Panc1 (cell line): Measurements from ENCODE around the gene SPO11. TPM values are rescaled to one million over a fixed set of nuclear protein-coding genes. Genes with fewer than 3 reads are reported as not detected.
A peak's percentile ranks its signal among the peaks of the same experiment; 100 is the strongest.

ENCODE experiments used
- ATAC-seq: fragments of 200-7000 bp; cut with Tn5 transposase; 2 replicates; pipeline ENCODE4 v1.9.1; 2020; ENCODE audit warnings: mild to moderate bottlenecking, moderate library complexity
- BruUV-seq: library from RNA; stranded (reverse); fragments of 400-500 nt; replicated peaks from 2 replicates; lab custom pipeline; 2021; lab: Mats Ljungman, UMichigan
- CTCF ChIA-PET: fragments of 300-600 bp; sonication (Branson Sonifier 250); formaldehyde crosslinking; loops from one replicate; lab custom pipeline; 2022; ENCODE audit warnings: antibody characterized with exemption; lab: Charles Lee
- POLR2A ChIA-PET: fragments of 300-600 bp; sonication (Branson Sonifier 250); formaldehyde crosslinking; loops from one replicate; lab custom pipeline; 2022; ENCODE audit warnings: antibody characterized with exemption; lab: Charles Lee
- DNase-seq: peaks from one replicate; pipeline ENCODE4 v3.0.0-alpha.2; 2010; ENCODE audit warnings: low read depth, low spot score
- H3K27ac ChIP-seq: 2 replicates; pipeline ENCODE4 v1.5.1; 2011; ENCODE audit warnings: mild to moderate bottlenecking, low read length, inconsistent platforms
- H3K27me3 ChIP-seq: fragments of 200-500 bp; sonication (Bioruptor generic); 2 replicates; pipeline ENCODE4 v1.6.0; 2014; ENCODE audit warnings: low read length, inconsistent platforms; ENCODE audit not compliant: control insufficient read depth, insufficient read depth
- H3K36me3 ChIP-seq: fragments of 200-500 bp; sonication (Bioruptor generic); 2 replicates; pipeline ENCODE4 v1.5.1; 2014; ENCODE audit warnings: inconsistent platforms, mild to moderate bottlenecking, low read length, moderate library complexity; ENCODE audit not compliant: control insufficient read depth, insufficient read depth
- H3K4me1 ChIP-seq: 2 replicates; pipeline ENCODE4 v1.5.1; 2011; ENCODE audit warnings: inconsistent platforms, mild to moderate bottlenecking, low read length, moderate library complexity; ENCODE audit not compliant: control insufficient read depth, insufficient read depth
- H3K4me3 ChIP-seq, 2 experiments: 2 replicates each; pipeline ENCODE4 v1.5.1; 2011 to 2012; ENCODE audit warnings: low read depth in 2 of 2, low read length in 2 of 2, mild to moderate bottlenecking in 2 of 2, inconsistent platforms in 1 of 2, moderate library complexity in 1 of 2
- H3K9me3 ChIP-seq: fragments of 200-500 bp; sonication (Bioruptor generic); 2 replicates; pipeline ENCODE4 v1.5.1; 2014; ENCODE audit warnings: low read depth, mild to moderate bottlenecking, inconsistent platforms, low read length, moderate library complexity; ENCODE audit not compliant: control insufficient read depth, insufficient read depth
- CTCF ChIP-seq: fragments of 450-650 bp; IDR thresholded peaks from 2 replicates; pipeline ENCODE4 v1.5.1; 2017; ENCODE audit warnings: mild to moderate bottlenecking
- POLR2AphosphoS5 ChIP-seq: IDR thresholded peaks from 2 replicates; pipeline ENCODE4 v1.6.1; 2012; ENCODE audit warnings: mild to moderate bottlenecking, low read depth, low read length, moderate library complexity
- SIN3A ChIP-seq: IDR thresholded peaks from 2 replicates; pipeline ENCODE4 v1.6.1; 2012; ENCODE audit warnings: low read depth, mild to moderate bottlenecking, low read length, moderate library complexity, borderline replicate concordance; ENCODE audit not compliant: insufficient read depth
- TCF7L2 ChIP-seq: IDR thresholded peaks from 2 replicates; pipeline ENCODE4 v1.6.1; 2011; ENCODE audit warnings: mild to moderate bottlenecking, low read depth, low read length, inconsistent platforms
- in situ Hi-C: cut with HindIII; loops from 2 replicates; pipeline ENCODE4 v1.10.0; 2016; ENCODE audit warnings: low sequenced_read_pairs, low pct_unique_long_range_greater_than_20kb
- intact Hi-C: fragments of 100-400 bp; cut with micrococcal nuclease; formaldehyde crosslinking; loops from one replicate; pipeline ENCODE4 v1.10.0; 2022; ENCODE audit not compliant: unreplicated experiment
- total RNA-seq: library from RNA; stranded (reverse); gene quantifications from one replicate; pipeline ENCODE4 v1.2.1, GENCODE V29; 2021; ENCODE audit not compliant: unreplicated experiment
- TF ChIP-seq, protein P1 (sequence below), 2 experiments: IDR thresholded peaks; 2 replicates each; pipeline ENCODE4 v1.6.1; 2011 to 2012; ENCODE audit warnings: low read depth in 2 of 2, control low read depth in 1 of 2, low read length in 1 of 2, mild to moderate bottlenecking in 1 of 2, moderate library complexity in 1 of 2; ENCODE audit not compliant: insufficient read depth in 1 of 2

The SPO11 gene
- total RNA-seq, 1 experiment from 2014 or later = not detected

GRCh38 chr20:57342829-57343228, 13.2 kb downstream of the SPO11 start:
- CTCF ChIA-PET = interaction anchor here (0.7 kb wide), 1 partner anchor 104 kb away, joined by 3 read pairs; no protein-coding TSS in a partner anchor
- Histone ChIP-seq H3K9me3 (no peaks in the 10 kb centered on the region), H3K36me3 (no peaks in the 10 kb centered on the region; the same call in 1 of the 2 replicates), H3K4me1 (no peaks in the 10 kb centered on the region), H3K27ac (no peak overlapping the region), H3K27me3 (peaks cover 4% of the 10 kb centered on the region), H3K4me3 (no peak overlapping the region)
- no peak for ATAC-seq
- TF ChIP-seq SIN3A = no peak
- TF ChIP-seq POLR2AphosphoS5 = no peak
- no peak for TF ChIP-seq CTCF
- TF ChIP-seq, protein P1, sequence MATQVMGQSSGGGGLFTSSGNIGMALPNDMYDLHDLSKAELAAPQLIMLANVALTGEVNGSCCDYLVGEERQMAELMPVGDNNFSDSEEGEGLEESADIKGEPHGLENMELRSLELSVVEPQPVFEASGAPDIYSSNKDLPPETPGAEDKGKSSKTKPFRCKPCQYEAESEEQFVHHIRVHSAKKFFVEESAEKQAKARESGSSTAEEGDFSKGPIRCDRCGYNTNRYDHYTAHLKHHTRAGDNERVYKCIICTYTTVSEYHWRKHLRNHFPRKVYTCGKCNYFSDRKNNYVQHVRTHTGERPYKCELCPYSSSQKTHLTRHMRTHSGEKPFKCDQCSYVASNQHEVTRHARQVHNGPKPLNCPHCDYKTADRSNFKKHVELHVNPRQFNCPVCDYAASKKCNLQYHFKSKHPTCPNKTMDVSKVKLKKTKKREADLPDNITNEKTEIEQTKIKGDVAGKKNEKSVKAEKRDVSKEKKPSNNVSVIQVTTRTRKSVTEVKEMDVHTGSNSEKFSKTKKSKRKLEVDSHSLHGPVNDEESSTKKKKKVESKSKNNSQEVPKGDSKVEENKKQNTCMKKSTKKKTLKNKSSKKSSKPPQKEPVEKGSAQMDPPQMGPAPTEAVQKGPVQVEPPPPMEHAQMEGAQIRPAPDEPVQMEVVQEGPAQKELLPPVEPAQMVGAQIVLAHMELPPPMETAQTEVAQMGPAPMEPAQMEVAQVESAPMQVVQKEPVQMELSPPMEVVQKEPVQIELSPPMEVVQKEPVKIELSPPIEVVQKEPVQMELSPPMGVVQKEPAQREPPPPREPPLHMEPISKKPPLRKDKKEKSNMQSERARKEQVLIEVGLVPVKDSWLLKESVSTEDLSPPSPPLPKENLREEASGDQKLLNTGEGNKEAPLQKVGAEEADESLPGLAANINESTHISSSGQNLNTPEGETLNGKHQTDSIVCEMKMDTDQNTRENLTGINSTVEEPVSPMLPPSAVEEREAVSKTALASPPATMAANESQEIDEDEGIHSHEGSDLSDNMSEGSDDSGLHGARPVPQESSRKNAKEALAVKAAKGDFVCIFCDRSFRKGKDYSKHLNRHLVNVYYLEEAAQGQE (IDR thresholded peaks at IDR 0.05; ENCODE audit: insufficient read depth in 1 of 2, low read depth in 2 of 2, low read length in 1 of 2) = no peak
- no peak for TF ChIP-seq TCF7L2
- POLR2A ChIA-PET = no interaction called here
- no TSS peak for BruUV-seq
- intact Hi-C loops (no loop called here), in situ Hi-C loops (no loop called here)
- no peak for DNase-seq

- Histone ChIP-seq H3K27ac (no peak overlapping the region), H3K36me3 (no peaks in the 10 kb centered on the region; the same call in none of the 2 replicates), H3K4me1 (no peaks in the 10 kb centered on the region), H3K4me3 (no peak overlapping the region), H3K27me3 (peaks cover under 1% of the 10 kb centered on the region), H3K9me3 (no peaks in the 10 kb centered on the region)
- TF ChIP-seq SIN3A (no peak), CTCF (peak; percentile 78), POLR2AphosphoS5 (no peak), TCF7L2 (no peak)
- TF ChIP-seq, protein P1 (IDR thresholded peaks at IDR 0.05; ENCODE audit: insufficient read depth in 1 of 2, low read depth in 2 of 2, low read length in 1 of 2) = no peak
- ATAC-seq (peak; percentile 71; the same call in 1 of the 2 replicates), DNase-seq (peak; percentile 51)
- ChIA-PET CTCF (interaction anchor here (0.7 to 2.0 kb wide), 3 partner anchors 14 to 257 kb away, joined by 3 to 10 read pairs (median 4); no protein-coding TSS in a partner anchor), POLR2A (no interaction called here)
- intact Hi-C loops (loop anchor here (1.0 kb wide), 1 partner anchor 257 kb away; no protein-coding TSS in a partner anchor), in situ Hi-C loops (no loop called here)
- BruUV-seq = no TSS peak
Observed at GRCh38 chr20:57346477-57346876, 16.9 kb downstream of the SPO11 start.
